Neural cell (in vitro differentiated cells): Measurements from ENCODE around the gene NUTF2.

Experiments used
- POLR2AphosphoS5 ChIP-seq: IDR thresholded peaks from 2 replicates; pipeline ENCODE4 v1.6.1; 2012
- TAF1 ChIP-seq: IDR thresholded peaks from 2 replicates; pipeline ENCODE4 v1.6.1; 2012; ENCODE audit warnings: low read depth

DNA sequence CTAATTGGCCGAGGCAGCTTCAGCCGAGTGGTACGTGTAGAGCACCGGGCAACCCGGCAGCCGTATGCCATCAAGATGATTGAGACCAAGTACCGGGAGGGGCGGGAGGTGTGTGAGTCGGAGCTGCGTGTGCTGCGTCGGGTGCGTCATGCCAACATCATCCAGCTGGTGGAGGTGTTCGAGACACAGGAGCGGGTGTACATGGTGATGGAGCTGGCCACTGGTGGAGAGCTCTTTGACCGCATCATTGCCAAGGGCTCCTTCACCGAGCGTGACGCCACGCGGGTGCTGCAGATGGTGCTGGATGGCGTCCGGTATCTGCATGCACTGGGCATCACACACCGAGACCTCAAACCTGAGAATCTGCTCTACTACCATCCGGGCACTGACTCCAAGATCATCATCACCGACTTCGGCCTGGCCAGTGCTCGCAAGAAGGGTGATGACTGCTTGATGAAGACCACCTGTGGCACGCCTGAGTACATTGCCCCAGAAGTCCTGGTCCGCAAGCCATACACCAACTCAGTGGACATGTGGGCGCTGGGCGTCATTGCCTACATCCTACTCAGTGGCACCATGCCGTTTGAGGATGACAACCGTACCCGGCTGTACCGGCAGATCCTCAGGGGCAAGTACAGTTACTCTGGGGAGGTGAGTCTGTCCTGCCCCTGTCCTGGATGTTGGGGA is 62.5 kb downstream of the NUTF2 start:
- no peak for TF ChIP-seq POLR2AphosphoS5
- no peak for TF ChIP-seq TAF1
